Right lobe of liver (tissue), 6 donors: ENCODE results near the gene ZNF474. TPM values are rescaled to one million over a fixed set of nuclear protein-coding genes. Genes with fewer than 3 reads are reported as not detected.

Source experiments
- ATAC-seq, 4 donors: fragments of 200-7000 bp; cut with Tn5 transposase; one replicate each; pipeline ENCODE4 v1.9.1; 2020; ENCODE audit warnings: mild to moderate bottlenecking in 4 of 4, moderate library complexity in 4 of 4
- DNase-seq, 3 donors: peaks; one replicate each; pipeline ENCODE4 v3.0.0-alpha.2; 2020
- H3K27ac ChIP-seq, 3 donors: fragments of 200-600 bp; one replicate each; pipeline ENCODE4 v1.8.0; 2022
- H3K27me3 ChIP-seq, 2 donors: fragments of 200-600 bp; one replicate each; pipeline ENCODE4 v1.8.0; 2022
- H3K36me3 ChIP-seq, 4 donors: fragments of 200-600 bp; sonication (generic) in 1 of 4; one replicate each; pipeline versions ENCODE4 v1.5.1 to v1.8.0; 2017 to 2022; ENCODE audit warnings: control low read depth in 1 of 4
- H3K4me1 ChIP-seq, 4 donors: fragments of 200-600 bp; sonication (generic) in 1 of 4; one replicate each; pipeline versions ENCODE4 v1.5.1 to v1.8.0; 2017 to 2022; ENCODE audit warnings: control low read depth in 1 of 4
- H3K4me3 ChIP-seq, 3 donors: fragments of 200-600 bp; one replicate each; pipeline ENCODE4 v1.8.0; 2022
- H3K9me3 ChIP-seq, 4 donors: fragments of 200-600 bp; sonication (generic) in 1 of 4; one replicate each; pipeline versions ENCODE4 v1.5.1 to v1.8.0; 2017 to 2022; ENCODE audit warnings: control low read depth in 1 of 4
- CTCF ChIP-seq, 4 donors: fragments of 200-600 bp in 3 of 4; fragments of 450-650 bp in 1 of 4; IDR thresholded peaks; one replicate each; pipeline versions ENCODE4 v1.5.1 to v1.8.0; 2016 to 2022; ENCODE audit warnings: antibody characterized with exemption in 4 of 4, mild to moderate bottlenecking in 2 of 4
- POLR2A ChIP-seq: fragments of 450-650 bp; IDR thresholded peaks from one replicate; pipeline ENCODE4 v1.6.1; 2017; ENCODE audit warnings: antibody characterized with exemption, mild to moderate bottlenecking
- WGBS: methylation state at CpG from one replicate; pipeline ENCODE4 v1.1.6; 2018; ENCODE audit warnings: low coverage, low lambda C conversion rate; ENCODE audit not compliant: insufficient coverage; ENCODE audit errors: missing lambda C conversion rate; 5-methylcytosine and 5-hydroxymethylcytosine counted together
- intact Hi-C, 2 donors: fragments of 100-400 bp; cut with DNase I; formaldehyde crosslinking; loops; one replicate each; pipeline versions ENCODE4 v1.11.2 to v1.14.1; 2022
- total RNA-seq, 6 experiments: library from RNA; depleted of rRNA in 2 of 6; stranded (reverse); fragments of >200 nt in 2 of 6; fragmentation: NEBNext Ultra II Directional in 3 of 6; extraction: Animal tissue kit (Norgen Biotek cat#: 25700) in 3 of 6; gene quantifications; one replicate each; pipeline versions ENCODE4 v1.1.0 to v1.2.4, GENCODE V29; 2016 to 2023
- donor health status: DM: no; HTN: yes; CAD: no.
- donor health status: DM: no; HTN: no; CAD: no.
- donor health status: DM: no; HTN: no; CAD: no.
- donor health status: DM: no; HTN: yes; CAD: no.
- donor health status: DM: no; HTN: yes; CAD: no.

Gene ZNF474
- total RNA-seq, 6 experiments from 2014 or later: 0.12 TPM; not detected in 5

- H3K27me3 ChIP-seq: no peaks in the 10 kb centered on the region
- 60% methylated on average over 2 of the region's 2 CpGs for WGBS
- H3K9me3 ChIP-seq: no peaks in the 10 kb centered on the region
- no peak overlapping the region for H3K4me3 ChIP-seq
- no peak for TF ChIP-seq CTCF (IDR thresholded peaks at IDR 0.05)
- no peak for TF ChIP-seq POLR2A
- intact Hi-C loops: no loop called here
- no peaks in the 10 kb centered on the region for H3K36me3 ChIP-seq
- ATAC-seq (no peak), DNase-seq (no peak)
- H3K4me1 ChIP-seq: no peaks in the 10 kb centered on the region
- H3K27ac ChIP-seq: no peak overlapping the region
These were observed 20.9 kb downstream of the ZNF474 start for GRCh38 chr5:122150215-122150614.

- WGBS: 71% methylated on average over 4 of the region's 4 CpGs
- DNase-seq: no peak
- TF ChIP-seq CTCF (IDR thresholded peaks at IDR 0.05): no peak
- no peak for TF ChIP-seq POLR2A
- H3K4me3 ChIP-seq: no peak overlapping the region
- intact Hi-C loops: no loop called here
- no peak for ATAC-seq
- H3K27me3 ChIP-seq: no peaks in the 10 kb centered on the region
- H3K36me3 ChIP-seq: no peaks in the 10 kb centered on the region
- H3K9me3 ChIP-seq: no peaks in the 10 kb centered on the region
- no peak overlapping the region for H3K27ac ChIP-seq
- H3K4me1 ChIP-seq: no peaks in the 10 kb centered on the region
These were observed 22.3 kb downstream of the ZNF474 start for GRCh38 chr5:122151640-122152039.

- ATAC-seq: no peak
- H3K27ac ChIP-seq: no peak overlapping the region
- intact Hi-C loops: no loop called here
- no peaks in the 10 kb centered on the region for H3K27me3 ChIP-seq
- H3K4me3 ChIP-seq: no peak overlapping the region
- H3K4me1 ChIP-seq: no peaks in the 10 kb centered on the region
- no peaks in the 10 kb centered on the region for H3K9me3 ChIP-seq
- 64% methylated on average over 8 of the region's 10 CpGs for WGBS
- DNase-seq: no peak
- TF ChIP-seq POLR2A (no peak), CTCF (IDR thresholded peaks at IDR 0.05) (no peak)
- no peaks in the 10 kb centered on the region for H3K36me3 ChIP-seq
These were observed 23.0 kb downstream of the ZNF474 start for GRCh38 chr5:122152266-122152900.

- WGBS: 46% methylated on average over 2 of the region's 2 CpGs
- TF ChIP-seq CTCF (IDR thresholded peaks at IDR 0.05) (no peak), POLR2A (no peak)
- DNase-seq (no peak), ATAC-seq (no peak)
- H3K27me3 ChIP-seq: no peaks in the 10 kb centered on the region
- intact Hi-C loops: no loop called here
- H3K36me3 ChIP-seq: no peaks in the 10 kb centered on the region
- no peaks in the 10 kb centered on the region for H3K9me3 ChIP-seq
- H3K27ac ChIP-seq: no peak overlapping the region
- no peaks in the 10 kb centered on the region for H3K4me1 ChIP-seq
- no peak overlapping the region for H3K4me3 ChIP-seq
These were observed 23.9 kb downstream of the ZNF474 start for GRCh38 chr5:122153230-122153629.

- Histone ChIP-seq H3K27me3 (no peaks in the 10 kb centered on the region), H3K9me3 (no peaks in the 10 kb centered on the region), H3K27ac (no peak overlapping the region), H3K4me3 (no peak overlapping the region), H3K36me3 (no peaks in the 10 kb centered on the region), H3K4me1 (no peaks in the 10 kb centered on the region)
- intact Hi-C loops: no loop called here
- TF ChIP-seq CTCF (IDR thresholded peaks at IDR 0.05): no peak
- TF ChIP-seq POLR2A: no peak
- WGBS: 85% methylated on average over 4 of the region's 4 CpGs
- no peak for ATAC-seq
- DNase-seq: no peak
These were observed 24.4 kb downstream of the ZNF474 start for GRCh38 chr5:122153774-122154173.
